ENCODE measurements around the gene SLC22A17. TPM values are rescaled to one million over a fixed set of nuclear protein-coding genes. Genes with fewer than 3 reads are reported as not detected.
A peak's percentile ranks its signal among the peaks of the same experiment; 100 is the strongest.
"Not testable (repeated sequence)": the region's sequence is repeated elsewhere in the genome, so short reads cannot be mapped to it uniquely, and the experiment has no call there.

The SLC22A17 gene
- polyA plus RNA-seq (2014; cell fraction: cytosol; rRNA removed) = 23.2 and 28.7 TPM in 2 replicates
- 59.7 and 85.7 TPM in 2 replicates for polyA plus RNA-seq (2014; cell fraction: nucleus; rRNA removed)

DNA sequence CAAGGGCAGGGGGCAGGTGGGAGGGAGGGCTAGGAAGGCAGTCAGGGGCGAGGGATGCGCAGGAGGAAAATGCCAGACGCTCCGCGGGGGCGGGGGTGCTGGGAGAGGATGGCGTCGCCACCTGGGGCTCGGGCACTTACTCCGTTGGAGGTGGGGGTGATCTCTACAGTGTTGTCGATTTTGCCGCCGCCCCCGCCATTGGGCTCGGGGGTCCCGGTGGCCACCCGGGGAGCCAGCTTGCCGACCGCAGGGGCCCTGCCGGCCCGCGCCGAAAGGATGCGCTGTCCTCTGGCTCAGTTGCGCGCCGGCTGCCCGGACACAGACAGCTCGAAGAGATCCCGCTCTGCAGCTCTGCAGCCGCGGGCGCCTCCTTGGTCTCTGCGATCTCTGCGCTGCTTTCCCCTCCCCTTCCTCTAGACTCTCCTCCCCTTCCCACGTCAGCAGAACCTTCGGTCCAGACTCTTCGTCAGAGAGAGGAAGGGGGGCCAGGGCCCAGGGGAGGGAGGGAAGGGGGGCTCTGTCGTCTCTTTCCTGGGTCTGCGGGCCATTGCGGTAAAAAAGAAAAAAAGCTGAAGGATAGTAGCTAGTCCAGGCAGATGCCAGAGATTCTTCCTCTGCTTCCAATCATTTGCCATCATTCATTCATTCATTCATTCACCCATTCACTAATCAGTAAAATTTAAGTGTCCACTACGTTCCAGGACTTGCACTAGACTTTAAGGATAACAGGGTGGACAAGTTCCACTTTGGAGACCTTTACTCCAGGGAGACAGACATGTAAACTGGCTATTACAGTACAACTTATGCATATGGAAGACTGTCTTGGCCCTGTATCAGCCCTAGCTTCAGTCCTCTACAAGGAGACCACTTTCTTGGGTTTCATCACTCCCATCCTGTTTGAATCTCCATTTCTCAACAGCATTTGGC lies at the start of gene SLC22A17:
Gene SLC22A17 (minus strand): TSS at position 382 of the 927 bp plus-strand sequence.
- DNase-seq (ENCODE audit: low spot score) = peak; percentile 90

GRCh38 chr14:23401291-23401690 lies 48.6 kb upstream of the SLC22A17 start:
- no peak for DNase-seq (ENCODE audit: low spot score)

- not testable (repeated sequence) for DNase-seq (ENCODE audit: low spot score)
Observed at GRCh38 chr14:23400496-23401149, 47.9 kb upstream of the SLC22A17 start.

DNA sequence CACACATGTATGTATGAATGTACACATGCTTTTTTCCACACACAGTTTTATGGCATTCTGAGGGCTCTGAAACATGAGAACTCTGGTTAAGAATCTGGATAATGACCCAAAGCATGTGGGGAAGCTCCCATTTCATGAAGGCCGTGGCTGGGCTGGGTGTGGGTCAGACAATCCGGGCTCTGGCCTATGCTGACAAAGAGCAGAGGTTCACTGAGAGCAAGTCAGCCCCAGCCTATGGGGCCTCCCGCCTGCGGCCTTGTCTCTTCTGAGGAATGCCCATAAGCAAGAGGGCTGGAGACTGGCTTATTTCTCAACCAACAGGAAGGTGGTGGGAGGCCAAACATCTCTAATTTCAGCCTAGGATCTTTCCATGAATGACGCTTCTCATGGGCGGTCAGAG lies 46.9 kb upstream of the SLC22A17 start:
- no peak for DNase-seq (ENCODE audit: low spot score)

- DNase-seq (ENCODE audit: low spot score) = no peak
Observed at GRCh38 chr14:23399136-23399535, 46.4 kb upstream of the SLC22A17 start.

- no peak for DNase-seq (ENCODE audit: low spot score)
Observed at GRCh38 chr14:23398348-23398747, 45.7 kb upstream of the SLC22A17 start.

DNA sequence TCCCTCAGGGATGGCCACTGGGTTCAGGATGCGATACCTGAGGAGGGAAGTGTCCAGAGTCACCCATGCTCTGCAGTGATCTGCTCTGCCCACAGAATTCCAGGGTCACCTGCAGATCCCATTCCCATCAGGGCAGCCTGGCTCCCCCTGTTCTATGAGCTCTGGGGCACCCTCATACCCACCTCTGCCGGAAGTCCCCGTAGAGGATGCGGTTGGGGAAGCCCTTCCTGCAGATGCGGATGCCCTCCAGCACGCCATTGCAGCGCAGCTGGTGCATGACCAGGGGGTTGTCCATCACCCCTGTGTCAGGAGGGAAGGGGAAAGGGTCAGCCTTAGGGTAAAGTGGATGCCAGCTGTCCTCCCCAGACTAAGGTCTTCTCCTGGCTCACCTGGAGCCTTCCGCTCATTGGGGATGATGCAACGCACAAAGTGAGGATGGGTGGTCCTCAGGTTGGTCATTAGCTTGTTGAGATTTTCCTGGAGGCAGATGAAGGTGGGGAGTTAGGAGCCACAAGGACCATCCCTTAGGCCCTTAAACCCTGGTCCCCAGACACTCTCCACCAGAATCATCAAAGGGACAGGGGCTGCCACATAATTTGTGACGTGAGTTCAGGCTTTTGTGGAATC lies 44.2 kb upstream of the SLC22A17 start:
- no peak for DNase-seq (ENCODE audit: low spot score)

- no peak for DNase-seq (ENCODE audit: low spot score)
Observed at GRCh38 chr14:23396126-23396525, 43.4 kb upstream of the SLC22A17 start.

- no peak for DNase-seq (ENCODE audit: low spot score)
Observed at GRCh38 chr14:23392613-23393012, 39.9 kb upstream of the SLC22A17 start.

GRCh38 chr14:23389871-23390270 lies 37.2 kb upstream of the SLC22A17 start:
- not testable (repeated sequence) for DNase-seq (ENCODE audit: low spot score)

DNA sequence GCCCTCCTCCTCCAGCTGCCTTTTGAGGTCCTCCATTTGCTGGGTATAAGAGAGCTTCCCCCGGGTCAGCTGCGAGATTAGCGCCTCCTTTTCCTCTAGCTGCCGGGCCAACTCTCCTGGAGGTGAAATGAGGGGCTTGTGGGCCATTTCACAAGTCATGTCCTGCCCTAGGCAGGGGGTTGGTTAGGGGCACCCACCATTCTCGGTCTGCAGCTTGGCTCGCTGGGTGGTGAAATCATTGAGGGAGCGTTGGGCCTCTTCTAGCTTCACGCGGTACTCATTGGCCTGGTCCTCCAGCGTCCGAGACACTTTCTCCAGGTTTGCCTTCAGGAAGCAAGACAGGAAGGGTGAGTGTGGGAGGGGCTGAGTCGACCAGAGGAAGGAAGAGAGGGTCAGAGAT lies 36.7 kb upstream of the SLC22A17 start:
- DNase-seq (ENCODE audit: low spot score) = no peak

- DNase-seq (ENCODE audit: low spot score) = no peak
Observed at GRCh38 chr14:23388996-23389395, 36.3 kb upstream of the SLC22A17 start.

DNA sequence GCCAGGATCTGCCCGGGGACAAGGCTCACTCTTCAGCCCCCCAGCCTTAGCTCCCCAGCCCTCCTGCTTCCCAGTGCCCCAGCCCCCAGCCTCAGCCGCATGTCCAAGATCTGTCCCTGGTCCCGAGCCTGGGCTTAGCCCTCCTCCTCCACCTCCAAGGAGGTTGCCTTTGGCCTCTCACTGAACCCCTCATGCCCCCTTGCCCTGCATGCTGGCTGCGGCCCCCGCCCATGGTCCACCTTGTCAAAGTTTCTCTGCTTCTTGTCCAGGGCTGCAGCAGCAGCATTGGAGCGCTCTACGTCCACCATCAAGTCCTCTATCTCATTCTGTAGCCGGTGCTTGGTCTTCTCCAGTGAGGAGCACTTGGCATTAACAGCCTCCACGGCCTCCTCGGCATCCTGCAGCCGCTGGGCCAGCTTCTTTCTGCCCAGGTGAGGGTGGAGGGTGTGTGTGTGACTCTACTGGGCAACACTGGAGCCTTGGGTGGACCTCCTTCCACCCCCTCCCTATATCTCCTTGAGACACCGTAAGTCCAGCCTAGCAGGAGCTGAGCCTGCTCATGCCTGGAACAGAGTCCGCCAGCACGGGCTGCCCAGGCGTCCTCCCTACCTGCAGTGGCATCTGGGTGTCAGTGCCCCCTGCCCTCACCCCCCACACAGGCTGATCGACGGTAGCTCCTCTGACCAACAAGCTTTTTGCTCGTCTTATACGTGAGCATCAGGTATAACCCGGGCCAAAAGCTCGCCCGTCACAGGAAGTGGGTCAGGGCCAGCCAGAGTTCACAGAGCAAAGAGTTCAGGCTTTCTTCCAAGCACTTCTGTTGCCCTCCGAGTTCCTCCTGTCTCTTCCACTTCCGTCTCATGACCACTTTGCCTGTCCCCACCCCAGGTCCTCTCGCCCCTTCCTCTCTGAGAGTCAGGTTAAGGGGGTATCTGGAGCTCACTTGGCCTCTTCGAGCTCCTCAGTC lies 35.5 kb upstream of the SLC22A17 start:
- no peak for DNase-seq (ENCODE audit: low spot score)

DNA sequence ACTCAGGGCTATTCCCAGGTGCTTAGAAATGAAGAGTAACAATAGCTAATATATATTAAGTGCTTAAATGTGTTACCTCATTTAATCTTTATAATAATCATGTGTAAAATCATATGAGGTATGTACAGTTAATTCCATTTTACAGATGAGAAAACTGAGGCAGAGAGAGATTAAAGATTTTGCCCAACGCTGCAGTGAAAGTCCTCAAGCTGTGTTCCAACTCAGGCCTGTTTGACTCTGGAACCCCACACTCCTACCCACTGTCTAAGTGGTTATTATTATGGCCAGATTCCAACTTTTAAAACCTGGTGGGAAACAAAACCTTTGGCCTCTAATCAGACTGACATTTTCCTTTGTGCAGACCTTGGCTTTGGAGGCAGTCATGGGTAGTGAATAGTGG lies 34.3 kb upstream of the SLC22A17 start:
- DNase-seq (ENCODE audit: low spot score) = no peak

GRCh38 chr14:23386266-23386657 lies 33.6 kb upstream of the SLC22A17 start:
- DNase-seq (ENCODE audit: low spot score) = not testable (repeated sequence)

- DNase-seq (ENCODE audit: low spot score) = no peak
Observed at GRCh38 chr14:23385642-23386265, 33.1 kb upstream of the SLC22A17 start.

DNA sequence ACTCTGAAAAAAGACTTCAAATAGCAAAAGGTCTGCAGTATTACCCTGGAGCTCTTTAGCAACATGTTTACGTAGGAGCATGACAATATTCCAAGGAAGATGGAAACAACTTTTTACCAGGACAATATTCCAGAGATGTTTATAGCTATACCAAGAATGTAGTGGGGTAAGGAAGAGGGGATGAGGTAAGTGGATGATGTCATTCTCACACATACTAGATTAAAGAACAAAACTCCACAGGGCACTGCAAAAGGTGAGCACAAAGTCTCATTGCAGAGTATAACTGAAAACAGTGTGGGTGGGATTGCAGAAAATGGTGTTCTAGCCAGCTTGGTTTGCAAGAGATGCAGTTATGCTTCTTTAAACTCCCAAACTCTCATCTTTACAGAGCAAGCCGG lies 32.6 kb upstream of the SLC22A17 start:
- DNase-seq (ENCODE audit: low spot score) = no peak

GRCh38 chr14:23384364-23385080 lies 31.8 kb upstream of the SLC22A17 start:
- DNase-seq (ENCODE audit: low spot score) = no peak

- DNase-seq (ENCODE audit: low spot score) = no peak
Observed at GRCh38 chr14:23382731-23383440, 30.2 kb upstream of the SLC22A17 start.
